Endodermal cell (in vitro differentiated cells): ENCODE results near the gene EVL. TPM values are rescaled to one million over a fixed set of nuclear protein-coding genes. Genes with fewer than 3 reads are reported as not detected.

ENCODE experiments used
- DNase-seq: peaks from one replicate; pipeline ENCODE4 v3.0.0-alpha.2; 2017
- H3K27ac ChIP-seq: 2 replicates; pipeline ENCODE4 v1.5.1; 2013; ENCODE audit warnings: mild to moderate bottlenecking, low read depth, low read length, moderate library complexity
- H3K27me3 ChIP-seq: 2 replicates; pipeline ENCODE4 v1.6.1; 2013; ENCODE audit warnings: mild to moderate bottlenecking, low read length, moderate library complexity; ENCODE audit not compliant: insufficient read depth, control insufficient read depth, poor library complexity, severe bottlenecking
- H3K36me3 ChIP-seq: 2 replicates; pipeline ENCODE4 v1.7.0; 2013; ENCODE audit warnings: mild to moderate bottlenecking, low read length, moderate library complexity; ENCODE audit not compliant: control insufficient read depth, insufficient read depth
- H3K4me1 ChIP-seq: one replicate; pipeline ENCODE4 v1.7.0; 2013; ENCODE audit warnings: low read length; ENCODE audit not compliant: control insufficient read depth, insufficient read depth
- H3K4me3 ChIP-seq: 2 replicates; pipeline ENCODE4 v1.5.1; 2013; ENCODE audit warnings: mild to moderate bottlenecking, low read length, moderate library complexity
- H3K9ac ChIP-seq: 2 replicates; pipeline ENCODE4 v1.6.1; 2013; ENCODE audit warnings: mild to moderate bottlenecking, low read length, moderate library complexity; ENCODE audit not compliant: poor library complexity, severe bottlenecking; ENCODE audit errors: extremely low read depth
- H3K9me3 ChIP-seq: 2 replicates; pipeline ENCODE4 v1.6.1; 2013; ENCODE audit warnings: mild to moderate bottlenecking, low read length, moderate library complexity; ENCODE audit not compliant: control insufficient read depth
- H3K27ac Mint-ChIP-seq: 2 replicates; pipeline ENCODE4 v1.8.0; 2020; ENCODE audit warnings: mixed read lengths
- H3K27me3 Mint-ChIP-seq: 2 replicates; pipeline ENCODE4 v1.8.0; 2021; ENCODE audit warnings: mild to moderate bottlenecking, mixed read lengths; ENCODE audit not compliant: insufficient read depth
- H3K36me3 Mint-ChIP-seq: 2 replicates; pipeline ENCODE4 v1.8.0; 2020; ENCODE audit warnings: low read depth, mixed read lengths
- H3K4me1 Mint-ChIP-seq: 2 replicates; pipeline ENCODE4 v1.8.0; 2020; ENCODE audit warnings: mixed read lengths
- H3K4me3 Mint-ChIP-seq: 2 replicates; pipeline ENCODE4 v1.8.0; 2020; ENCODE audit warnings: mild to moderate bottlenecking, moderate library complexity, mixed read lengths
- H3K9me3 Mint-ChIP-seq: 2 replicates; pipeline ENCODE4 v1.8.0; 2020; ENCODE audit warnings: mild to moderate bottlenecking, mixed read lengths
- WGBS, 2 experiments: methylation state at CpG; one replicate each; pipeline versions ENCODE4 v1.1.5 to v1.1.7; 2013; ENCODE audit warnings: missing lambda C conversion rate in 2 of 2, mixed read lengths in 1 of 2; ENCODE audit not compliant: insufficient coverage in 1 of 2, insufficient read length in 1 of 2; 5-methylcytosine and 5-hydroxymethylcytosine counted together
- total RNA-seq, 2 donors: library from RNA; stranded (reverse); fragmentation: NEBNext Ultra II Directional in 1 of 2; extraction: Animal tissue kit (Norgen Biotek cat#: 25700) in 1 of 2; gene quantifications; 2 replicates in 1 of 2; 3 replicates in 1 of 2; pipeline ENCODE4 v1.2.1, GENCODE V29; 2021
- TF ChIP-seq, protein P1 (sequence below): fragments of 200-600 bp; sonication (generic); conservative IDR thresholded peaks from 2 replicates; pipeline ENCODE4 v1.5.0; 2021; ENCODE audit warnings: antibody characterized with exemption, mild to moderate bottlenecking

The EVL gene
- total RNA-seq, 2 donors from 2014 or later, result 61.1 to 71.3 TPM

DNA sequence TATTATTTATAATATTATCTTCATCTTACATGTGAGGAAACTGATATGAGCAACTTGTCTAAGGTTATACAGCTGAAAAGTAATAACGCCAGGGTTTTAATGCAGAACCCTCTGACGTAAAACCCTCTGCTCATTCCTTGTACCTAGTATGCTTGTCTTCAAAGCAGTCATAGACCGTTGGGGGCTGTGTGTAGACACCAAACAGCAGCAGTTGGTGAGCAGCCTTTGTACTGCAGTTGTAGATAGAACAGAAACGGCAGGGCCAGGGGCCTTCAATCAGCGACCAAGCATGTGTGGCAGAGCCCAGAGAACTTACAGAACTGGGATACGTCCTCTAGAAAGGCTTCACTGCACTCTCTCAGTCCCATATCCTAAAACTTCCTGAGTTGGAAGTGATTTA is 28.1 kb downstream of the EVL start:
- no peak overlapping the region for H3K27ac Mint-ChIP-seq
- no peaks in the 10 kb centered on the region for H3K4me1 Mint-ChIP-seq

DNA sequence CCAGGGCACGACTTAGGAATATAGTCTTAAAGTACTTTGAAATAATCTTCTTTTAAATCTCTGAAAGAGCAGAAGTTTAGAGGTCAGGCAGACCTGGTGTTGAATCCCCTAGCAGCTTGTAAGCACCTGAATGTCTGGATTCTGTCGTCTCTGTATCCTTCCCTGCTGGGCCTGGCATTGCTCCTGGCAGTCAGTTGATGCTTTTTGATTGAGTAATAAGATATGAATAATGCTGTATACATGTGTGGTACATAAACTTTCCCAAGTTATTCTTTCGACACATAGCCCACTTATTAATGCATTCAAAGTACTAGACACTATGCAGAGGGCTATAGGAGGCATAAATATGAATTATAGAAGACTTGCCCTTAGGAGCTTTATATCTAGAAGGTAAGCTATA is 31.4 kb downstream of the EVL start:
- Histone ChIP-seq H3K36me3 (peaks cover 10% of the 10 kb centered on the region), H3K4me3 (no peak overlapping the region), H3K27me3 (no peaks in the 10 kb centered on the region), H3K9me3 (no peaks in the 10 kb centered on the region), H3K4me1 (no peaks in the 10 kb centered on the region), H3K9ac (no peak overlapping the region), H3K27ac (no peak overlapping the region)
- H3K4me3 Mint-ChIP-seq, result no peak overlapping the region
- no peaks in the 10 kb centered on the region for H3K27me3 Mint-ChIP-seq
- H3K36me3 Mint-ChIP-seq, result peaks cover 4% of the 10 kb centered on the region
- TF ChIP-seq, protein P1, sequence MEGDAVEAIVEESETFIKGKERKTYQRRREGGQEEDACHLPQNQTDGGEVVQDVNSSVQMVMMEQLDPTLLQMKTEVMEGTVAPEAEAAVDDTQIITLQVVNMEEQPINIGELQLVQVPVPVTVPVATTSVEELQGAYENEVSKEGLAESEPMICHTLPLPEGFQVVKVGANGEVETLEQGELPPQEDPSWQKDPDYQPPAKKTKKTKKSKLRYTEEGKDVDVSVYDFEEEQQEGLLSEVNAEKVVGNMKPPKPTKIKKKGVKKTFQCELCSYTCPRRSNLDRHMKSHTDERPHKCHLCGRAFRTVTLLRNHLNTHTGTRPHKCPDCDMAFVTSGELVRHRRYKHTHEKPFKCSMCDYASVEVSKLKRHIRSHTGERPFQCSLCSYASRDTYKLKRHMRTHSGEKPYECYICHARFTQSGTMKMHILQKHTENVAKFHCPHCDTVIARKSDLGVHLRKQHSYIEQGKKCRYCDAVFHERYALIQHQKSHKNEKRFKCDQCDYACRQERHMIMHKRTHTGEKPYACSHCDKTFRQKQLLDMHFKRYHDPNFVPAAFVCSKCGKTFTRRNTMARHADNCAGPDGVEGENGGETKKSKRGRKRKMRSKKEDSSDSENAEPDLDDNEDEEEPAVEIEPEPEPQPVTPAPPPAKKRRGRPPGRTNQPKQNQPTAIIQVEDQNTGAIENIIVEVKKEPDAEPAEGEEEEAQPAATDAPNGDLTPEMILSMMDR, result no peak
- no peak for DNase-seq
- 96 to 100% methylated on average over 1 to 2 of the region's 3 CpGs for WGBS, 2 experiments
- H3K9me3 Mint-ChIP-seq, result no peaks in the 10 kb centered on the region
- H3K4me1 Mint-ChIP-seq, result no peaks in the 10 kb centered on the region
- H3K27ac Mint-ChIP-seq, result no peak overlapping the region

More for the DNA sequence above, 28.1 kb downstream of the EVL start:
- Mint-ChIP-seq H3K36me3 (peaks cover 5% of the 10 kb centered on the region), H3K4me3 (no peak overlapping the region), H3K9me3 (no peaks in the 10 kb centered on the region), H3K27me3 (no peaks in the 10 kb centered on the region)
- H3K9me3 ChIP-seq, result no peaks in the 10 kb centered on the region
- TF ChIP-seq, protein P1, result no peak
- no peak overlapping the region for H3K27ac ChIP-seq
- no peaks in the 10 kb centered on the region for H3K4me1 ChIP-seq
- H3K27me3 ChIP-seq, result no peaks in the 10 kb centered on the region
- no peak overlapping the region for H3K9ac ChIP-seq
- H3K36me3 ChIP-seq, result peaks cover 12% of the 10 kb centered on the region
- 92 to 100% methylated on average over 5 to 6 of the region's 6 CpGs for WGBS, 2 experiments
- H3K4me3 ChIP-seq, result no peak overlapping the region
- no peak for DNase-seq

DNA sequence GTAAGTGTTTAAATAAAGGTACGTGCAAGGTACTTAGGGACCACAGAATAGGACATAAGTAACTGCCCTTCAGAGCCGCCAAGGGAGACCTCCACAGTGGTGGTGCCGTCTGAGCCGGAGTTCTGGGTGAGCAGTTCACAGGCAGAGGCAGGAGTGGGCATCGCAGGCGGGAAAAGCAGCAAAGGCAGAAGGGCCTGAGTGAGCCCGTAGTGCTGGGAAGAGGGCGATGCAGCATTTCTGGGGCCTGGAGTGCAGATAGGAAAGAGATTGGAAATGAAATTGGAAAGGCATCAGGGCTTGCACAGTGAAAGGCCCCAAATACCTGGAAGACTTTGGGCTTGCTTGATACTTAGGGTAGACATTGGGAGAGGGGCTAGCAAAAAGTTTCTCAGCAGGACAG is 32.9 kb downstream of the EVL start:
- Mint-ChIP-seq H3K36me3 (no peaks in the 10 kb centered on the region), H3K27ac (peak overlapping the region; percentile 56), H3K4me1 (no peaks in the 10 kb centered on the region), H3K4me3 (no peak overlapping the region), H3K9me3 (no peaks in the 10 kb centered on the region), H3K27me3 (no peaks in the 10 kb centered on the region)
- Histone ChIP-seq H3K36me3 (peaks cover 6% of the 10 kb centered on the region), H3K27me3 (no peaks in the 10 kb centered on the region), H3K4me1 (no peaks in the 10 kb centered on the region), H3K9ac (no peak overlapping the region), H3K9me3 (no peaks in the 10 kb centered on the region), H3K4me3 (no peak overlapping the region), H3K27ac (no peak overlapping the region)
- 96 to 97% methylated on average over 6 to 8 of the region's 8 CpGs for WGBS, 2 experiments
- TF ChIP-seq, protein P1, result no peak
- no peak for DNase-seq
